GM18526 (cell line): ENCODE data around the gene MED23.

Experiments
- POLR2A ChIP-seq: IDR thresholded peaks from 3 replicates; pipeline ENCODE4 v1.6.1; 2011; ENCODE audit not compliant: insufficient read length; ENCODE audit errors: extremely low read depth

Gene MED23

GRCh38 chr6:131613296-131613925 lies 14.6 kb downstream of the MED23 start:
- TF ChIP-seq POLR2A, result no peak

- TF ChIP-seq POLR2A, result no peak
These were observed 25.2 kb downstream of the MED23 start for GRCh38 chr6:131602781-131603312.

GRCh38 chr6:131600716-131601115 lies 27.3 kb downstream of the MED23 start:
- TF ChIP-seq POLR2A, result no peak

- no peak for TF ChIP-seq POLR2A
These were observed 30.6 kb downstream of the MED23 start for GRCh38 chr6:131597446-131597845.

- TF ChIP-seq POLR2A, result no peak
These were observed 34.0 kb downstream of the MED23 start for GRCh38 chr6:131594074-131594473.

- no peak for TF ChIP-seq POLR2A
These were observed 35.1 kb downstream of the MED23 start for GRCh38 chr6:131592935-131593334.

GRCh38 chr6:131588643-131589042 lies 39.4 kb downstream of the MED23 start:
- no peak for TF ChIP-seq POLR2A

GRCh38 chr6:131587909-131588308 lies 40.1 kb downstream of the MED23 start:
- no peak for TF ChIP-seq POLR2A

GRCh38 chr6:131586543-131586942 lies 41.5 kb downstream of the MED23 start:
- TF ChIP-seq POLR2A, result no peak

GRCh38 chr6:131581523-131581922 lies 46.5 kb downstream of the MED23 start:
- no peak for TF ChIP-seq POLR2A

- TF ChIP-seq POLR2A, result no peak
These were observed 52.1 kb downstream of the MED23 start for GRCh38 chr6:131575834-131576478.

GRCh38 chr6:131574686-131575085 lies 53.4 kb downstream of the MED23 start:
- no peak for TF ChIP-seq POLR2A

- no peak for TF ChIP-seq POLR2A
These were observed 53.9 kb downstream of the MED23 start for GRCh38 chr6:131574133-131574532.

- no peak for TF ChIP-seq POLR2A
These were observed 55.2 kb downstream of the MED23 start, which contains the start of gene ARG1 for GRCh38 chr6:131572686-131573415. TSS of gene ARG1 (plus strand) at chr6:131573226. CDS start at chr6:131573283, 57 bp downstream.

GRCh38 chr6:131568726-131569125 lies 59.3 kb downstream of the MED23 start:
- no peak for TF ChIP-seq POLR2A

GRCh38 chr6:131565056-131565455 lies 63.0 kb downstream of the MED23 start:
- TF ChIP-seq POLR2A, result no peak

- no peak for TF ChIP-seq POLR2A
These were observed 65.9 kb downstream of the MED23 start for GRCh38 chr6:131561925-131562707.
